Measurements from ENCODE around the gene SERPINA1. TPM values are rescaled to one million over a fixed set of nuclear protein-coding genes. Genes with fewer than 3 reads are reported as not detected.

Gene SERPINA1
- total RNA-seq, 1 experiment from 2014 or later, result 5.1 TPM

GRCh38 chr14:94407906-94408305 is 19.5 kb upstream of the SERPINA1 start:
- ATAC-seq, result no peak
- no peaks in the 10 kb centered on the region; the same call in 1 of the 2 replicates for H3K27me3 Mint-ChIP-seq (ENCODE audit: low read depth)

More at GRCh38 chr14:94407906-94408305, 19.5 kb upstream of the SERPINA1 start:
- Mint-ChIP-seq H3K27ac (no peak overlapping the region), H3K4me3 (no peak overlapping the region), H3K36me3 (peaks cover 4% of the 10 kb centered on the region), H3K4me1 (peaks cover 23% of the 10 kb centered on the region), H3K9me3 (peaks cover 12% of the 10 kb centered on the region)
- CTCF ChIA-PET, result interaction anchor here (0.7 to 1.8 kb wide), 4 partner anchors 10 to 79 kb away, joined by 3 to 6 read pairs (median 3); no protein-coding TSS in a partner anchor
- POLR2A ChIA-PET, result no interaction called here
- TF ChIP-seq AR (CRISPR knock-in tag; IDR thresholded peaks at IDR 0.05), result no peak
- no peak for TF ChIP-seq ELF4 (CRISPR knock-in tag; IDR thresholded peaks at IDR 0.05; ENCODE audit: low read depth)
- TF ChIP-seq ZNF281 (CRISPR knock-in tag; IDR thresholded peaks at IDR 0.05), result no peak
- TF ChIP-seq JAZF1 (CRISPR knock-in tag; IDR thresholded peaks at IDR 0.05), result no peak
- TF ChIP-seq STAT6 (CRISPR knock-in tag; conservative IDR thresholded peaks at IDR 0.05; ENCODE audit: low read depth), result no peak
- no peak for TF ChIP-seq E2F1 (CRISPR knock-in tag; IDR thresholded peaks at IDR 0.05)
- TF ChIP-seq ATF1 (CRISPR knock-in tag; IDR thresholded peaks at IDR 0.05), result no peak
- TF ChIP-seq SP1 (CRISPR knock-in tag; conservative IDR thresholded peaks at IDR 0.05), result no peak
- no peak for TF ChIP-seq ESRRA (CRISPR knock-in tag; IDR thresholded peaks at IDR 0.05; ENCODE audit: borderline replicate concordance)
- TF ChIP-seq IRF1 (CRISPR knock-in tag; IDR thresholded peaks at IDR 0.05), result no peak
- no peak for TF ChIP-seq ZNF121 (CRISPR knock-in tag; IDR thresholded peaks at IDR 0.05)
- no peak for DNase-seq (ENCODE audit: low spot score)
